Mucosa of descending colon (tissue), 3 donors: ENCODE data around the gene SLF1. TPM values are rescaled to one million over a fixed set of nuclear protein-coding genes. Genes with fewer than 3 reads are reported as not detected.

Source experiments
- ATAC-seq: fragments of 200-7000 bp; cut with Tn5 transposase; one replicate; pipeline ENCODE4 v1.9.1; 2020; ENCODE audit warnings: mild to moderate bottlenecking, moderate library complexity
- DNase-seq, 3 donors: peaks; one replicate each; pipeline ENCODE4 v3.0.0-alpha.2; 2020
- H3K36me3 ChIP-seq: fragments of 200-600 bp; one replicate; pipeline ENCODE4 v1.8.0; 2021; ENCODE audit warnings: low read depth, mild to moderate bottlenecking
- H3K4me1 ChIP-seq: fragments of 200-600 bp; one replicate; pipeline ENCODE4 v1.8.0; 2021; ENCODE audit warnings: low read depth, mild to moderate bottlenecking
- H3K4me3 ChIP-seq: fragments of 200-600 bp; one replicate; pipeline ENCODE4 v1.8.0; 2021; ENCODE audit warnings: mild to moderate bottlenecking
- H3K9me3 ChIP-seq: fragments of 200-600 bp; one replicate; pipeline ENCODE4 v1.8.0; 2021; ENCODE audit warnings: mild to moderate bottlenecking
- CTCF ChIP-seq: fragments of 200-600 bp; IDR thresholded peaks from one replicate; pipeline ENCODE4 v1.8.0; 2022; ENCODE audit warnings: antibody characterized with exemption, mild to moderate bottlenecking
- intact Hi-C, 2 donors: fragments of 100-400 bp; cut with DNase I in 1 of 2; cut with micrococcal nuclease in 1 of 2; formaldehyde crosslinking; loops; one replicate each; pipeline versions ENCODE4 v1.11.0 to v1.11.1; 2022; cut with DNase I, micrococcal nuclease
- total RNA-seq, 3 donors: library from RNA; stranded (reverse); fragmentation: NEBNext Ultra II Directional in 2 of 3; extraction: Animal tissue kit (Norgen Biotek cat#: 25700) in 2 of 3; gene quantifications; one replicate each; pipeline versions ENCODE4 v1.2.1 to v1.2.4, GENCODE V29; 2021 to 2023
- donor health status: DM: no; HTN: no; CAD: no; lungs with moderate emphysema.
- donor health status: DM: no; HTN: no; CAD: no.
- donor health status: DM: no; HTN: yes; CAD: no.

Gene SLF1
- total RNA-seq, 3 donors from 2014 or later: 4.8 to 6.6 (median 6.2) TPM

DNA sequence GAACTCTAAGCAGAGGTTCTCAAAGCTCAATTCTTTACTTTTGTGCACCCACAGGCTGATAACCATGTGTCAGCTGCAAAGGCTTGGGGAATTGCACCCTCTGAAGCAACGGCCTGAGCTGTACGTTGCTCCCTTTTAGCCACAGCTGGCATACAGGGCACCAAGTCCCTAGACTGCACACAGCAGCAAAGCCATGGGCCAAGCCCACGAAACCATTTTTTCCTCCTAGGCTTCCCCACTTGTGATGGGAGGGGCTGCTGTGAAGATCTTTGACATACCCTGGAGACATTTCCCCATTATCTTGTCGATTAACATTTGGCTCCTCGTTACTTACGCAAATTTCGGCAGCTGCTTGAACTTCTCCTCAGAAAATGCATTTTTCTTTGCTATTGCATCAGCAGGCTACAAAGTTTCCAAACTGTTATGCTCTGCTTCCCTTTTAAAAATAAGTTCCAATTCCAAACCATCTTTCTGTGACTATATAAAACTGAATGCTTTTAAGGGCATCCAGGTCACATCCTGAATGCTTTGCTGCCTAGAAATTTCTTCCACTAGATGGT is 23.1 kb upstream of the SLF1 start:
- no peaks in the 10 kb centered on the region for H3K4me1 ChIP-seq
- no peaks in the 10 kb centered on the region for H3K36me3 ChIP-seq
- ATAC-seq (no peak), DNase-seq (no peak)
- H3K4me3 ChIP-seq: no peak overlapping the region
- intact Hi-C loops: no loop called here
- no peaks in the 10 kb centered on the region for H3K9me3 ChIP-seq
- no peak for TF ChIP-seq CTCF

GRCh38 chr5:94613583-94613982 is 4.9 kb upstream of the SLF1 start:
- DNase-seq (peak in 1 of 3 donors; percentile 40), ATAC-seq (no peak)
- no peak overlapping the region for H3K4me3 ChIP-seq
- H3K4me1 ChIP-seq: peaks cover 7% of the 10 kb centered on the region
- no peaks in the 10 kb centered on the region for H3K9me3 ChIP-seq
- no peak for TF ChIP-seq CTCF
- intact Hi-C loops: no loop called here
- H3K36me3 ChIP-seq: no peaks in the 10 kb centered on the region

DNA sequence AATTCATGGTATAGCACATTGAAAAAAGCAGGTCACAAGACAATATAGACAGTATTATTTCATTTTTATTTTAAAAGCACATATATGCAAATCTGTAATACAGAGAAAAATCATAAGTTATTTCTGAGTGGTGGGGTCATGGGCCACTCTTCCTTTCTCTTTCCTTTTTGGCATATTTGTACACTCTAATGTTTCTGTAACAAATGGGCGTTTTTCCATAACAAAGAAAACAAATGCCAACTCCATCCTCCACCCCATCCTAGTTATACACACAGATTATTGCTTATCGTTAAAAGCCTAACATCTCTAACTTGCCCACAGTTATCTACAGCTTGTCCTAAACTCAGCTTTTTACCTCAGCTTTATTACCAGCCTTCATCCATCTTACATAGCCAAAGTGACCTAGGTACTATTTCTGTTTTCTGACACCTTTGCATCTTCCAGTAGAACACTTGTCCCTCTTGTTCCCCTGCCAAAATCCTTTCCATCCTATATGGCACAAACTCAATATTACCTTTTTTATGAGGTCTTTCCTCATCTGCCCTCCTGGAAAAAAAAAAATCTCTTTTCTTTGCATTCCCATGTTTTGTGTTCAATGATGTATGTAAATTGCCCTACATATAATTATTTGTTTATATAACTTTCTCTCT is 4.2 kb upstream of the SLF1 start:
- H3K4me1 ChIP-seq: peaks cover 12% of the 10 kb centered on the region
- DNase-seq: no peak
- H3K4me3 ChIP-seq: no peak overlapping the region
- intact Hi-C loops: no loop called here
- no peaks in the 10 kb centered on the region for H3K36me3 ChIP-seq
- H3K9me3 ChIP-seq: no peaks in the 10 kb centered on the region
- no peak for ATAC-seq
- no peak for TF ChIP-seq CTCF

DNA sequence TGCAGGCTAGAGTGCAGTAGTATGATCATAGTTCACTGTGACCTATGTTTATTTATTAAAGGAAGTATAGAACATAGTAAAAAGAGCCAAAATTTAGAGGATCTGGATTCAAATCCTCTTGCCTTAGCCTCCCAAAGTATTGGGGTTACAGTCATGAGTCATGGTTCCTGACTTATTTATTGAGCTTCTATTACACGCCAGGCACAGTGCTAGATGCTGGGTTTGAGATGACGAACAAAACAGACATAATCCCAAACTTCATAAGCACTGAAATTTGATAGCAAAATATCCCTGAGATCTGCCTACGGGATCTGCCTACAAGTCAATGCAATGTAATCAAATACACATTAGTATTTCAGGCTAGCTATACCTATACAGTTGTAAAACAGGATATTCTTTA is 2.6 kb upstream of the SLF1 start:
- Histone ChIP-seq H3K36me3 (no peaks in the 10 kb centered on the region), H3K4me3 (no peak overlapping the region), H3K4me1 (peaks cover 17% of the 10 kb centered on the region), H3K9me3 (no peaks in the 10 kb centered on the region)
- intact Hi-C loops: no loop called here
- TF ChIP-seq CTCF: no peak
- DNase-seq: no peak
- no peak for ATAC-seq

GRCh38 chr5:94618029-94618492 is 408 bp upstream of the SLF1 start:
- Histone ChIP-seq H3K36me3 (no peaks in the 10 kb centered on the region), H3K4me3 (peak overlapping the region; percentile 42), H3K9me3 (no peaks in the 10 kb centered on the region), H3K4me1 (peaks cover 17% of the 10 kb centered on the region)
- intact Hi-C loops: no loop called here
- DNase-seq: peak; percentile 79 to 82 (median 82)
- peak; percentile 90 for ATAC-seq
- TF ChIP-seq CTCF: no peak
